ENCODE data around the gene DHX58. TPM values are rescaled to one million over a fixed set of nuclear protein-coding genes. Genes with fewer than 3 reads are reported as not detected.

Gene DHX58
- total RNA-seq, 6 donors from 2014 or later, result 15.8 to 56.6 (median 32.6) TPM

GRCh38 chr17:42116705-42117396 is 4.3 kb upstream of the DHX58 start:
- Histone ChIP-seq H3K36me3 (peaks cover 0 to 38% (median 3%) of the 10 kb centered on the region in 4 donors), H3K9me3 (no peaks in the 10 kb centered on the region), H3K4me1 (peaks cover 22 to 36% (median 24%) of the 10 kb centered on the region in 4 donors), H3K27ac (peak overlapping the region in 1 of 4 donors; percentile 50), H3K27me3 (no peaks in the 10 kb centered on the region), H3K4me3 (no peak overlapping the region)
- DNase-seq (peak; percentile 82 to 83), ATAC-seq (ENCODE audit: low FRiP score in 2 of 2) (peak; percentile 32 to 51)
- TF ChIP-seq CTCF (IDR thresholded peaks at IDR 0.05) (peak; percentile 80 to 92 (median 87)), EP300 (IDR thresholded peaks at IDR 0.05) (no peak), POLR2A (IDR thresholded peaks at IDR 0.05) (no peak)
- WGBS, 2 donors, result 33 to 43% methylated on average over 18 of the region's 18 CpGs

- no peaks in the 10 kb centered on the region for H3K9me3 ChIP-seq
- DNase-seq (no peak), ATAC-seq (ENCODE audit: low FRiP score in 2 of 2) (no peak)
- H3K27me3 ChIP-seq, result no peaks in the 10 kb centered on the region
- WGBS, 2 donors, result 92% methylated on average over 8 to 9 of the region's 9 CpGs
- H3K4me1 ChIP-seq, result peaks cover 17 to 30% (median 19%) of the 10 kb centered on the region in 4 donors
- TF ChIP-seq POLR2AphosphoS5 (IDR thresholded peaks at IDR 0.05), result no peak
- TF ChIP-seq CTCF (IDR thresholded peaks at IDR 0.05), result no peak
- no peak for TF ChIP-seq POLR2A (IDR thresholded peaks at IDR 0.05)
- TF ChIP-seq EP300 (IDR thresholded peaks at IDR 0.05), result no peak
- peak overlapping the region in 1 of 4 donors; percentile 94 for H3K27ac ChIP-seq
- no peak overlapping the region for H3K4me3 ChIP-seq
- H3K36me3 ChIP-seq, result peaks cover 0 to 36% (median 7%) of the 10 kb centered on the region in 4 donors
Observed at GRCh38 chr17:42114118-42114517, 1.6 kb upstream of the DHX58 start.

GRCh38 chr17:42113293-42114069 is 967 bp upstream of the DHX58 start:
- DNase-seq (no peak), ATAC-seq (ENCODE audit: low FRiP score in 2 of 2) (no peak)
- TF ChIP-seq EP300 (IDR thresholded peaks at IDR 0.05) (no peak), CTCF (IDR thresholded peaks at IDR 0.05) (no peak), POLR2AphosphoS5 (IDR thresholded peaks at IDR 0.05) (no peak), POLR2A (IDR thresholded peaks at IDR 0.05) (no peak)
- H3K4me1 ChIP-seq, result peaks cover 17 to 30% (median 19%) of the 10 kb centered on the region in 4 donors
- WGBS, 2 donors, result 92 to 93% methylated on average over 18 to 28 of the region's 28 CpGs
- peak overlapping the region; percentile 93 to 97 (median 94) for H3K27ac ChIP-seq
- H3K27me3 ChIP-seq, result no peaks in the 10 kb centered on the region
- peaks cover 0 to 38% (median 12%) of the 10 kb centered on the region in 4 donors for H3K36me3 ChIP-seq
- H3K4me3 ChIP-seq, result no peak overlapping the region
- no peaks in the 10 kb centered on the region for H3K9me3 ChIP-seq

- no peaks in the 10 kb centered on the region for H3K27me3 ChIP-seq
- peak overlapping the region; percentile 93 to 97 (median 94) for H3K27ac ChIP-seq
- 6% methylated on average over 11 of the region's 12 CpGs; no CpG with 5 or more reads in 1 of the 2 donors for WGBS, 2 donors
- TF ChIP-seq CTCF (IDR thresholded peaks at IDR 0.05) (no peak), POLR2AphosphoS5 (IDR thresholded peaks at IDR 0.05) (no peak), POLR2A (IDR thresholded peaks at IDR 0.05) (no peak), EP300 (IDR thresholded peaks at IDR 0.05) (no peak)
- ATAC-seq (ENCODE audit: low FRiP score in 2 of 2), result peak; percentile 58 to 65
- DNase-seq, result peak in 1 of 2 donors; percentile 42
- H3K4me3 ChIP-seq, result peak overlapping the region; percentile 54 to 75 (median 62)
- no peaks in the 10 kb centered on the region for H3K9me3 ChIP-seq
- H3K4me1 ChIP-seq, result peaks cover 17 to 39% (median 25%) of the 10 kb centered on the region in 4 donors
- peaks cover 0 to 30% (median 10%) of the 10 kb centered on the region in 4 donors for H3K36me3 ChIP-seq
Observed at GRCh38 chr17:42111871-42112551, 503 bp downstream of the DHX58 start.
